HG03280 (cell line): ENCODE results near the gene G6PC3.
"Not testable (repeated sequence)": the region's sequence is repeated elsewhere in the genome, so short reads cannot be mapped to it uniquely, and the experiment has no call there.

Experiments
- ATAC-seq: cut with Tn5 transposase; IDR thresholded peaks from one replicate; pipeline ENCODE4 v1.9.1; 2021; ENCODE audit warnings: mild to moderate bottlenecking, moderate library complexity; ENCODE audit not compliant: unreplicated experiment

Gene G6PC3

DNA sequence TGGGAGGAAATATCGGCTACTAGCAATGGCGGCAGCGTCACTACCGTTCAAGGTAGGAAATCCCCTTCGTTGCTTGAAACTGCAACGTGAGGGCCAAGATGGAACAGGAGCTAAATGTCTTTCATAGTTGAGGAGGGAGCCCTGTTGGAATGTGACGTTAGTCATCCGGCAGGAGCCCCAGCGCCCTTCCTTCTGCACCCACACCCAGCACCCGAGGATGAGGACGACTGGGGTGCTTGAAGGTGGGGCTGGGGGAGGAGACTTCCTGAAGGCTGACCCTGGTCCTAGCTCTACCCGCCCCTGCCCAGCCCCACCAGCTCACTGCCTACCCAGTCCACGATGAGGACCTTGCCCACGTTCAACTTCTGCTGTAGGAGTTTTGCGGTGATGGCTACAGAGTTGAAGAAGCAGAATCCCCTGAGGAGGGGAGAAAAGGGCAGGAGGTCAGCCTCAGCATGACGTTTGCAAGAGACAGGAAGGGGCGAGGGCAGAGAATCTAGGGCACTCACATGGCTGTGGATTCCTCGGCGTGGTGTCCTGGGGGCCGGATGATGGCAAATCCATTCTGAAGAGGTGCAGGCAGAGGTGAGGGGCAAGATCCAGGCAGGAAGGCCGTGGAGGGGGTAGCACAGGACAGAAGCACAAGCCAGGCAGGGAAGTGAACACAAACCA is 11.9 kb downstream of the G6PC3 start:
- ATAC-seq: no peak

- no peak for ATAC-seq
These were observed 12.8 kb downstream of the G6PC3 start for GRCh38 chr17:44083250-44083849.

DNA sequence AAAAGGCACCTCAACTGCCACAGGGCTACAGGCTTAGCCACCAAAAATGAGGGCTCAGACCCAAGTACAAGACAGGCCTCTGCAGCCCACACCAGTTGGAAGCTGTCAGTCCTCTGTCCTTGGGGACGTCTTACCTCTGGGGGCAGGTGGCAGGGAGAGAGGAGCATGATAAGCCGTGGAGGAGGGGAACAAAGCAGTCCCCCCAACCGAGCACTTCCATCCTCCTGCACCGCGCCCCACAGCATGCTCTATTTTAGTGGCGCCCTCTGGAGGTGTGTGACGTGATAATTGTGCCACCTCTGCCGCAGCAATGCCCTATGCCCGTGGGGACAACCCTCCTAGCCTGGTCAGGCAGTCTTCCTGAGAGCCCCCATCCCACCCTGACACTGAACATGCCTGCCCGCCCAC is 13.6 kb downstream of the G6PC3 start:
- no peak for ATAC-seq

DNA sequence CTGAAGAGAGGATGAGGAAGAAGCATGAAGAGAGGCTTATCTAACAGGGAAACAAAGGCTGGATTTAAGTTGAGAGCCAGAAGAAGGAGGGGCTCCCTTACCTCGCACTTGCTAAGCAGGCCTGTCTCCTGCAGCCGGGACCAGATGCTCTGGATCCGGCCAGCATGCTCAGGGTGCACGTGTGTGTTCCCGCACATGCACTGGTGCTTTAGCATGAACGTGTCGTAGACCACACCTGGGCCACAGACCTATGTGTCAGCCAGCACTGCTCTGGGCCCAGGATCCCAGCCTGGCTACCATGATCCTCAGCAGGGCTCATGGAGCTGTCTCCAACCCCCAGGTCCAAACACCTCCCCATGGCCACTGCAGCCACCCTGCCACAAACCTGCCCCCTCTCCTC is 14.4 kb downstream of the G6PC3 start:
- ATAC-seq: no peak

GRCh38 chr17:44085908-44086307 is 15.4 kb downstream of the G6PC3 start:
- no peak for ATAC-seq

DNA sequence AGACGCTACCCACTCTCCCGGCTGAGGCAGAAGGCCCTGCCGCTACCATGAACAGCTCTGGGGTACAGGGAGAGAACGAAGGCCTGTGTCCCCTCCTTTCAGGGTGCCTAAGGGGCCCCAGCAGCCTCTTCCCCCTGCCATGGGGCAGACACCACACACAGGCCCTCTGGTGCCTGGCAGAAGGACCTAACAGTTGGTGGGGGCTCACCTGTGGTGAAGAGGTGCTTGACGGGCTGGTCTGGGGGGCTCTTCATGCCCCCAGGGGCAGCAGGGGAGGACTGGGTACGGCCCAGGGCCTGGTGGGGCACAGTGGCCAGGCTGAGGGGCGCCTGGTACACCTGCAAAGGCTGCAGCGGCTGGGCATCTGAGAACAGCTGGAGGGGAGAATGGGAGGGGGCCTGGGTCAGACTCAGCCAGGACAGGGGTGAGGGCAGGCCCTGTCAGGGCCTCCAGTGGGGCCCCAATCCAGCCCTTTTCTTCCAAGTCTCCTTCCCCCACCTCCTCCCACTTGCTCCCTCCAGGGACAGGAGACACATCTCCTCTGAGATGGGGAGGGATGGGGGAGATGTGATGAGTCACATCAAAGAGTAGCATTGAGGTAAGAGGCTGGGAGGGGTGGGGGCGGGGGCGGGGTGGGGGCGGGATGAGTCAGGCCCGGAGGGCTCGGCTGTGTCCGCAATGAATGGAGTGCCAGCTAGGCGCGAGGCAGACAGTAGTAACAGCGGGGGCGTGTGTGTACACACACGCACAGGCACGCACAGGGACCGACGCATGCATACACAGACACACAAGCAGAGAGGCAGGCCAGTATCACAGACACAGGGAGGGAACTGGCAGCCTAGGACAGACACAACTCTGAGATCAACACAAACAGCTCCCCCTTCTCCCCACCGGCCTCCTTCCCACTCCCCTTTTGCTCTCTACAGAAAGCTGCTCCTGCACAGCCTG is 16.1 kb downstream of the G6PC3 start:
- ATAC-seq: no peak

DNA sequence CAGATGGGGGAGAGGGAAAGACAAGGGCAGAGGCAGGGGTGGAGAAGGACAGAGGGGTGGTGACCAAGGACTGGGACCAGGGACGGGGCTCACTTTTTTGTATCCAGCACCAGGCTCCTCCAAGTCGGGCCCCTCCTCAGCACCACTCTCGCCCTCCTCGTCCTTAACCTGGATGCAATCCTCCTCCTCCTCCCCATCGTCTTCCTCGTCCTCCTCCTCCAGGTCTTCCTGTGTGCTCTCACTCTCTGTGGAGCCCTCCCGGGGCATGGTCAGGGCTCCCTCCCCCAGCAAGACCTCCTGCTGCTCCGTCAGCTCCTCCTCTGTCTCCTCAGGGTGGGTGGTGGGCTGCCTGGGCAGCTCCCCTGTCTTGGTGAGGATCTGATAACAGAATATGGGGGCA is 16.8 kb downstream of the G6PC3 start:
- no peak for ATAC-seq

GRCh38 chr17:44088254-44088653 is 17.7 kb downstream of the G6PC3 start:
- no peak for ATAC-seq

DNA sequence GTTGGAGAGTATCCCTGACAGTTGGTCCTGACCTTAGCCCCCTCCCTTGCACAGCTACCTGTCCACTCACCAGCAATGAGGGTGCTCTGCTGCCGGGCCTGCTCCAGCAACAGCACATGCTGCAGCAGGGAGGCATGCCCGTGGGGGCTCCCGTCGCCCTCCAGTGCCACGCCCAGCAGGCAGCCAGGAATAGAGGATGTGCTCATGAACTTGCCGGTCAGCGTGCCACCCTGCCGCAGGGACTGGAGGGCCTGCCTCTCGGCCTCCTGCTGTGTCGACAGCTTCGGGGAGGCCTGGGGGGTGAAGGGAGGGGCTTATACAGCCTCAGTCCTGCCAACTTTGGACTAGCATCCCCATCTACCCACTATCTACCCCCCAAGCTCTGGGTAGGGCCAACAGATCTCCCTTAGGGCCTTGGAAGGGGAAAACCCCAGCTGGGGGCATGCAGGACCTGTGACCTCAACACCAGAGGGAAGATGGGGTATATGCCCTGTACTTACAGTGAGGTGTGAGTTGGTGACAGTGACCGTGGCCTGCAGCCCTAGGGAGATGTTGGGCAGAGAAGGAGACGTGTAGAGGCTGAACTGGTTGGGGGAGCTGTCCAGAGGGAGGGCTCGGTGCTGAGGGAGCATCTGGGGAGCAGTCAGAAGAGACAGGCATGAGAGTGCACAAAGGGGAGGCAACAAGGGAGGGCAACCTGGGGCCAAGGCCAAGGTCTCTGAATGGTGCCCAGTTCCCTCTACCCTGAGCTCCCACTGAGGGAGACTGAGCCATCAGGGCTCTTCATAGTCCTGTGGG is 20.9 kb downstream of the G6PC3 start:
- ATAC-seq: no peak

GRCh38 chr17:44092051-44092450 is 21.5 kb downstream of the G6PC3 start:
- ATAC-seq: no peak

DNA sequence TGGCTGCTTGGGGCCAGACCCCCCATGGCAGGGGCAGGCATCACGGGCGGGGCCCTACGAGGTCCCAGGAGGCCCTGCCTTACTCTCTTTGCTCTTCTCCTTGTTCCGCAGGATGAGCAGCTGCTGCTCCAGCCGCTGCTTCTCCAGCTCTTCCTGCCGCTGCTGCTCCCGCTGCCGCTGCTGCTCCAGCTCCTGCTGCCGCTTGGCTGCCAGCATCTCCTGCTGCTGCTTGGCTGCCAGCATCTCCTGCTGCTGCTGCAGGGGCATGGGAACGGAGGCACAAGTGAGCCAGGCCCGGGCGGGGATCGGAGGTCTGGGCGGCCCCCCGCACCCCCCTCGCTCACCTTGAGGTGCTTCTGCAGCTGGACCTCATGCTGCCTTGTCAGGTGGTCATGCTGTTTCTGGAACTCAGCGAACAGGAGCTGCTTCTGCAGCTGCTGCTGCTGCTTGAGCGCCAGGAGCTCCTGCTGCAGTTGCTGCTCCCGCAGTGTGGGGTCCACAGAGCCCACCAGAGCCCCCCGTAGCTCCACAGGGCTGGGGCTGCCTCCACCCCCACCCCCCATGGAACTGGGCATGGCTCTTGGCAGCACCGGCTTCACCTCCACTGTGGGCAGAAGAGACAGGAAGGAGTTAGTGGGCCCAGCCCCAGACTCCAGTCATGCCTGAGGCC is 22.8 kb downstream of the G6PC3 start:
- no peak for ATAC-seq

- ATAC-seq: no peak
These were observed 24.3 kb downstream of the G6PC3 start for GRCh38 chr17:44094701-44095387.

- no peak for ATAC-seq
These were observed 24.8 kb downstream of the G6PC3 start for GRCh38 chr17:44095388-44095646.

GRCh38 chr17:44095647-44096496 is 25.3 kb downstream of the G6PC3 start:
- ATAC-seq: no peak

DNA sequence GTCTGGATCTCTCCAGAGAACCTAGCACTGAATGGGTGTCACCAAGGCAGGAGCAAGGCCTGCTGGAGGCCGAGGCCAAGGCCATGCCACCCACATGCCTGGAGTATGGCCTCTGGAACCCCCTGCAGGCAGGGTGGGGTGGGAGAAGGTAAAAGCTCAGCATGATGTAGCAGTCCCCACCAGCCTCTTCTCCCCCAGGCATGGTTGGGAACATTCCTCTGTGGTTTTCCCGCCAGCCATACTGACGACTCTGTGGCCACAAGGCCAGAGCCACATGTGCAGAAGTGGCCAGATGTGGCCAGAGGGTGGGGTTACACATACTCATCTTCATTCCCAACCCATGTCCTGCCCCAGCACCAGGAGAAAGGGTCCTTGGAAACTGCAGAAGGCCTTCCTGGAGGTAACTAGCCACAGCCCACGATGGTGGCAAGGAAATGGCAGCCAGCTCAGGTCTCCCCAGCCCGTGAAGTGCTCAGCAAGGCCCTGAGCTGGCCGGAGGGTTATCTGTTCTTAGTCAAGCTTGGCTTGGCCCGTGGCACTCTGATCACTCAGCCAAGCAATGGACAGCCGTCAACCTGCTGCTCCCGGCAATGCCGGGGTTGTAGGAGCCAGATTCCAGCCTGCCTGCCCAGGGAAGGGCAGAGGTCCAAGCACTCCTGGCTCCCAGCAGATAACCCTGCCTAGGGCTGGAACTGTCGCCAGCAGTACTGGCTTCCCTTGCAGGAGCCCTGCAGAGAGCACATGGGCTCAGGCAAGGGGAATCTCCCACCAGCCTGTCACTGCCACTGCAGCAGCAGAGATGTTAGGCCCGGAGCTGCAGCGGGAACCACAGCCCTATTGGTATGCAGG is 26.8 kb downstream of the G6PC3 start:
- ATAC-seq: no peak

DNA sequence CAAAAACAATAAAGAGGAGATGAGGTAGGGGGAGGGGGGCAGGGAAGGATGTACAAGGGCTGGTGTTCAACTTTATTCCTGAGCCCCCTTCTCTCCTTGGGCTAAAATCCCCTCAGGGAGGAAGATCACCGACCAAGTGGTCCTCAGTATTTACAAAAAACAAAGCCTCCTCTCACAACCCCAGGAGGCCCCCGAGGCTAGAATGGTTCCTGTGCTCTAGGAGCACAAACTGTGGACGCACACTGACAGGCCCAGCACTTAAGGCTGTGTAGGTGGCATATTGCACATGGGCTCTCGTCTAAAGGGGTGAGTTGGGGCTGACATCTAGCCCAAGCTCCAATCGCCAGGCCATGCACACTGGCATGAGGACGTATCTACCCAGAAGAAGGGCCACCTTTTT is 31.3 kb downstream of the G6PC3 start:
- not testable (repeated sequence) for ATAC-seq

- ATAC-seq: no peak
These were observed 32.5 kb downstream of the G6PC3 start for GRCh38 chr17:44102849-44103622.

GRCh38 chr17:44105483-44105882 is 34.9 kb downstream of the G6PC3 start:
- ATAC-seq: no peak
